A673 (cell line): ENCODE measurements around the gene SLC66A2.

ENCODE experiments used
- EZH2 ChIP-seq: fragments of 200-600 bp; sonication (generic); IDR thresholded peaks from 2 replicates; pipeline ENCODE4 v1.6.1; 2017; ENCODE audit warnings: borderline replicate concordance, low read depth, mild to moderate bottlenecking, mixed read lengths, antibody characterized with exemption, low read length; ENCODE audit not compliant: poor library complexity, severe bottlenecking
- TF ChIP-seq, protein P1 (sequence below): fragments of 300-800, 200-600 bp; sonication (generic); conservative IDR thresholded peaks from 2 replicates; pipeline ENCODE4 v1.5.1; 2017; ENCODE audit warnings: low read depth, mild to moderate bottlenecking, antibody characterized with exemption, low read length, moderate library complexity, mixed read lengths

DNA sequence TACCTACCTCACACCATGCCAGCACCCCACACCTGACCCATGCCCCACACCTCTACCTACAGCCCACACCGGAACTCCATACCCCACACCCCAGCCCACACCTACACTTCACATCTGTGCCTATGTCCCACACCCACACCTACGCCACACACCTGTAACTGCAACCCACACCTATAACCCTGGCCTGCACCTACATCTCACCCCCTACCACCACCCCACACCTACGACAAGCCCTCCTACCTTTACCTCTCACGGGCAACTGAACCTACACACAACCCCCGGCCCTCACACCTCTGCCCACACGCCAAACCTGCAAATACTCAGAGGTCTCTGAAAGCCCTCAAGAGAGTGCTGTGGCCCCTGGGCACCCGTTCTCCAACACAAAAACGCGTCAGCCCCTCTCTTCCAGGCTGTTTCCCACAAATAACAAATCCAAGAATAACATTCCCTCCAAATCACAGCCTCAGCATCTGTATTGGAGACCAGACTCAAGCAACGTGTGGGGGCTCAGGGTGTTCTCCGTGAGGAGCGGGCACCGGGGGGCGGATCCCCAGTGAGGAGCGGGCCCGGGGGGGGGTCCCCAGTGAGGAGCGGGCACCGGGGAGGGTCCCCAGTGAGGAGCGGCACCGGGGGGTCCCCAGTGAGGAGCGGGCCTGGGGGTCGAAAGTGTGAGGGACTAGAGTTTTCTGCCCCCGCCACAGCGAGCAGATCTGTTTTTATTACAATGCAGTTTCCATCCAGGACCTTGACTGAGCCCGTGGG, 33.4 kb downstream of the SLC66A2 start:
- TF ChIP-seq, protein P1, sequence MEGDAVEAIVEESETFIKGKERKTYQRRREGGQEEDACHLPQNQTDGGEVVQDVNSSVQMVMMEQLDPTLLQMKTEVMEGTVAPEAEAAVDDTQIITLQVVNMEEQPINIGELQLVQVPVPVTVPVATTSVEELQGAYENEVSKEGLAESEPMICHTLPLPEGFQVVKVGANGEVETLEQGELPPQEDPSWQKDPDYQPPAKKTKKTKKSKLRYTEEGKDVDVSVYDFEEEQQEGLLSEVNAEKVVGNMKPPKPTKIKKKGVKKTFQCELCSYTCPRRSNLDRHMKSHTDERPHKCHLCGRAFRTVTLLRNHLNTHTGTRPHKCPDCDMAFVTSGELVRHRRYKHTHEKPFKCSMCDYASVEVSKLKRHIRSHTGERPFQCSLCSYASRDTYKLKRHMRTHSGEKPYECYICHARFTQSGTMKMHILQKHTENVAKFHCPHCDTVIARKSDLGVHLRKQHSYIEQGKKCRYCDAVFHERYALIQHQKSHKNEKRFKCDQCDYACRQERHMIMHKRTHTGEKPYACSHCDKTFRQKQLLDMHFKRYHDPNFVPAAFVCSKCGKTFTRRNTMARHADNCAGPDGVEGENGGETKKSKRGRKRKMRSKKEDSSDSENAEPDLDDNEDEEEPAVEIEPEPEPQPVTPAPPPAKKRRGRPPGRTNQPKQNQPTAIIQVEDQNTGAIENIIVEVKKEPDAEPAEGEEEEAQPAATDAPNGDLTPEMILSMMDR: no peak
- TF ChIP-seq EZH2: no peak
